Activated CD4-positive, alpha-beta T cell treated with anti-CD3 and anti-CD28 coated beads, Interleukin-2, amount 10 ng/mL, durations not matched to agents 7 days and 5 days (primary cell): Measurements from ENCODE around the gene CENPM. TPM values are rescaled to one million over a fixed set of nuclear protein-coding genes. Genes with fewer than 3 reads are reported as not detected.
A peak's percentile ranks its signal among the peaks of the same experiment; 100 is the strongest.

Experiments used
- CTCF ChIA-PET: fragments of 350-600 bp; sonication (Branson Sonifier 250); formaldehyde crosslinking; loops from one replicate; lab custom pipeline; 2021; ENCODE audit warnings: antibody characterized with exemption; lab: Charles Lee
- POLR2A ChIA-PET: fragments of 350-600 bp; sonication (Branson Sonifier 250); formaldehyde crosslinking; loops from one replicate; lab custom pipeline; 2021; ENCODE audit warnings: antibody characterized with exemption; lab: Charles Lee
- DNase-seq: peaks from one replicate; pipeline ENCODE4 v3.0.0-alpha.2; 2020
- H3K27ac Mint-ChIP-seq: one replicate; pipeline ENCODE4 v1.8.0; 2021; ENCODE audit warnings: mild to moderate bottlenecking, moderate library complexity, mixed read lengths
- H3K27me3 Mint-ChIP-seq: one replicate; pipeline ENCODE4 v1.8.0; 2021; ENCODE audit warnings: mixed read lengths
- H3K36me3 Mint-ChIP-seq: one replicate; pipeline ENCODE4 v1.8.0; 2021; ENCODE audit warnings: low read depth, mixed read lengths
- H3K4me1 Mint-ChIP-seq: one replicate; pipeline ENCODE4 v1.8.0; 2021; ENCODE audit warnings: mixed read lengths
- H3K4me3 Mint-ChIP-seq: one replicate; pipeline ENCODE4 v1.8.0; 2021; ENCODE audit warnings: mild to moderate bottlenecking, moderate library complexity, mixed read lengths
- H3K9me3 Mint-ChIP-seq: one replicate; pipeline ENCODE4 v1.8.0; 2021; ENCODE audit warnings: mixed read lengths
- total RNA-seq, 2 experiments: library from RNA; stranded (reverse); gene quantifications; one replicate each; pipeline ENCODE4 v1.2.3, GENCODE V29; 2021

The CENPM gene
- total RNA-seq, 2 experiments from 2014 or later: 76.6 to 92.0 TPM

DNA sequence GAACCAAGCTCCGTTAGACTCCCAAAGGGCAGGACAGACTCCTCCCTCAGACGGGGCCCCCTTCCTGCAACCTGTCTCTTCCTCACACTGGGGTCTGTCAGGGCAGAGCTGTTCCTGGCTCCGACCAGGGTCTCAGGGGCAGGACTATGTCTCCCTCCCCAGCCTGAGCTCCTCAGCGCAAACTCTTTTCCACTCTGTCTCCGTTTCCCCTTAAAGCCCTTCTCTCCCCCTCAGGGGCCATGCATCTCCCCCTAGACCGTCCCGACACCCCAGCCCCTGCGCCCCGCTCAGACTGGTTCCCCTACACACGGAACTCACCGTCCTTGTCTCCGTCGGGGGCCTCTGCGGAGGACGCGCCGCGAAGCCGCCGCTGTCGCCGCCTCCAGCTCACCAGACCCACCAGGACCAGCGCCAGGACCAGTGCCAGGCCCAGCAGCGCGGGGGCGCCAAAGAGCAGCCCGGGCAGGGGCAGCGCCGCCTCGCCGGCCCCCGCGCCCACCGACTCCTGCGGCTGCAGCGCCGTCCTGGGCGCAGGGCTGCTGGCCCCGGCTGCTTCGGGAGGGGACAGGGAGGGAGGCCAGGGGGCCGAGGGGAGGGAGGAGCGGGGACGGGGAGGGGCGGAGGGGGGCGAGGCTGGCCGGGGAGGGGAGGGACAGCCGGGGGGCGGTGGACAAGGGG lies 21.0 kb downstream of the CENPM start:
- CTCF ChIA-PET: interaction anchor here (0.5 to 2.4 kb wide), 27 partner anchors 9 to 411 kb away, joined by 3 to 19 read pairs (median 4); partner anchors contain the start of genes CENPM, NDUFA6 and SHISA8
- H3K27ac Mint-ChIP-seq: no peak overlapping the region

DNA sequence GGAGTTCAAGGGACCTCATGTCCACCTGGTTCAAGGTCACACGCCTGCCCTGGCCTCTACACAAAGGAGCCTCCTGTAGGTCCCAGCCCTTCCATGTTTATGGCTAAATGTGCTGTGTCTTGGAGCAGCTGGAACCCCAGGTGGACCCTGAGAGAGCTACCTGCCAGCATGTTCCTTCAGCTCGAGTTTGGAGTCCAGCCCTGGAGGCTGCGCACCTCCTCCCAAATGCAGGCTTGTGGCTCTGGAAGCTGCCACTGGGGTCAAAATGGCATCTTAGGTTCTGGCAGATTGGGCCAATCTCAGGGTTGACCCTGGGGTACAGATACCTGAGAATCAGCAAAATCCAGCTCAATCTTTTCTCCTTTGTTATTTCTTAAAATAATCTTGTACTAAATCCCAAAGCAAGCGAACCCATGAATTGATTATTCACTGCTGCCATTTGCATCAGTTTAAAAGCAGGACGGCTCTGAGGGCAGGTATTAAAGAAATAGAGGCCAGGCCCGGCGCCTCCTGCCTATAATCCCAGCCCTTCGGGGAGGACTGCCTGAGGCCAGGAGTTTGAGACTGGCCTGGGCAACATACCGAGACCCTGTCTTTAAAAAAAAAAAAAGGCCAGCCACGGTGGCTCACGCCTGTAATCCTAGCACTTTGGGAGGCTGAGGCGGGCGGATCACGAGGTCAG lies 23.2 kb downstream of the CENPM start:
- H3K9me3 Mint-ChIP-seq: no peaks in the 10 kb centered on the region

More for the DNA sequence above, 21.0 kb downstream of the CENPM start:
- Mint-ChIP-seq H3K9me3 (no peaks in the 10 kb centered on the region), H3K27me3 (peaks cover 24% of the 10 kb centered on the region), H3K36me3 (no peaks in the 10 kb centered on the region), H3K4me1 (peaks cover 11% of the 10 kb centered on the region), H3K4me3 (peak overlapping the region; percentile 53)
- peak; percentile 75 for DNase-seq
- POLR2A ChIA-PET: no interaction called here

DNA sequence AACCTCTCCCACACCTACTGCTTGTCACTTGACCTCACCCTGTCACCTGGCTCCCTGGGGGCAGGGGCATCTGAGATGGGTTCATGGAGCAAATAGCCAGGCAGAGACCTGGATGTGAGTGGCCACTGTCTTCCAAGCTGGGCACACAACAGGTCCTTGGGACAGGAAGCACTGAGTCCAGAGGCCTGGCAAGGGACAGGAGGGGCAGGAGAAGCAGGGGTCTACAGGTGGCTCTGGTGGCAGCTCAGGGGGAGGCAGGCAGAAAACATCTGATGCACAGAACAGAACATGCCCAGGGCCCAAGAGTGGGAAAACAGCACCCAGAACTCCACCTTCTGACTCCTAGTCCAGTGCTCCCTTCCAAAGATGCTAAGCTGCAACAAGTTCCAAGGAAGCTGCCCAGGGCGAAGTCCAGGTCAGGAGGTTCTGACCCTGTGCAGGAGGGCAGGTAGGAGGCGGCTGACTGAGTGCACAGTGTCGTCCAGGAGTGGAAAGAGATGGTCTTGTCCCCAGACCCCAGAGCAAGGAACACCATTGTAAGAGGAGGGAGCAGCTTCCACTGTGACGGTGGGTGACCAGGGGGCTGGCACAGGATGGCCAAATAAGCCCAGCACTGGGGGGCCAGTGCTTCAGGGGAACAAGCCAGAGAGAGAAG lies 23.9 kb downstream of the CENPM start:
- Mint-ChIP-seq H3K27ac (no peak overlapping the region), H3K36me3 (no peaks in the 10 kb centered on the region), H3K4me1 (peaks cover 21% of the 10 kb centered on the region), H3K9me3 (no peaks in the 10 kb centered on the region), H3K27me3 (peaks cover 31% of the 10 kb centered on the region), H3K4me3 (no peak overlapping the region)
- CTCF ChIA-PET: interaction anchor here (1.3 to 2.1 kb wide), 3 partner anchors 18 to 177 kb away, joined by 3 to 9 read pairs (median 6); no protein-coding TSS in a partner anchor
- DNase-seq: no peak
- POLR2A ChIA-PET: no interaction called here

More for the DNA sequence above, 23.2 kb downstream of the CENPM start:
- peaks cover 17% of the 10 kb centered on the region for H3K4me1 Mint-ChIP-seq
- CTCF ChIA-PET: interaction anchor here (0.5 to 2.4 kb wide), 6 partner anchors 14 to 716 kb away, joined by 3 to 19 read pairs (median 5); no protein-coding TSS in a partner anchor
- no peak overlapping the region for H3K4me3 Mint-ChIP-seq
- no peak overlapping the region for H3K27ac Mint-ChIP-seq
- no peak for DNase-seq
- POLR2A ChIA-PET: interaction anchor here (0.6 kb wide), 1 partner anchor 90 kb away, joined by 4 read pairs; no protein-coding TSS in a partner anchor
- H3K27me3 Mint-ChIP-seq: peaks cover 28% of the 10 kb centered on the region
- no peaks in the 10 kb centered on the region for H3K36me3 Mint-ChIP-seq

DNA sequence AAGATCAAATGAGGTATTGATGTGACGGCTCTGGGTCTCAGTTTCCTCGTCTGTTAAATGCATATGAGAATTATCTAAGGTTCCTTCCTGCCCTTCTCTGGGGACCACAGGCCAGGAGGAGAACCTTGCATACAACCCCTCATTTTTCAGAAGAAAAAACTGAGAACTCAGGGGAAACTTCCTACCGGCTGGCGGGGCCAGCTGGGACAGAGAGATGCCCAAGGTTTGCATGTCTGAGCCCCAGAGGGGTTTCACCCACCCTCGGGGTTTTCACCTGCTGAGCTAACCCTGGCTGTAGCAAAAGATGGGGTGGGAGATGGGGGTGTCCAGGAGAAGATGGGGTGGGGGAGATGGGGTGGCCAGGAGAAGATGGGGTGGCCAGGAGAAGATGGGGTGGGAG lies 24.6 kb downstream of the CENPM start:
- Mint-ChIP-seq H3K9me3 (no peaks in the 10 kb centered on the region), H3K4me1 (peaks cover 24% of the 10 kb centered on the region), H3K27me3 (peaks cover 27% of the 10 kb centered on the region), H3K36me3 (no peaks in the 10 kb centered on the region), H3K4me3 (no peak overlapping the region), H3K27ac (no peak overlapping the region)
- CTCF ChIA-PET: interaction anchor here (2.1 kb wide), 1 partner anchor 19 kb away, joined by 9 read pairs; no protein-coding TSS in a partner anchor
- no peak for DNase-seq
- POLR2A ChIA-PET: interaction anchor here (0.6 kb wide), 1 partner anchor 256 kb away, joined by 3 read pairs; no protein-coding TSS in a partner anchor

DNA sequence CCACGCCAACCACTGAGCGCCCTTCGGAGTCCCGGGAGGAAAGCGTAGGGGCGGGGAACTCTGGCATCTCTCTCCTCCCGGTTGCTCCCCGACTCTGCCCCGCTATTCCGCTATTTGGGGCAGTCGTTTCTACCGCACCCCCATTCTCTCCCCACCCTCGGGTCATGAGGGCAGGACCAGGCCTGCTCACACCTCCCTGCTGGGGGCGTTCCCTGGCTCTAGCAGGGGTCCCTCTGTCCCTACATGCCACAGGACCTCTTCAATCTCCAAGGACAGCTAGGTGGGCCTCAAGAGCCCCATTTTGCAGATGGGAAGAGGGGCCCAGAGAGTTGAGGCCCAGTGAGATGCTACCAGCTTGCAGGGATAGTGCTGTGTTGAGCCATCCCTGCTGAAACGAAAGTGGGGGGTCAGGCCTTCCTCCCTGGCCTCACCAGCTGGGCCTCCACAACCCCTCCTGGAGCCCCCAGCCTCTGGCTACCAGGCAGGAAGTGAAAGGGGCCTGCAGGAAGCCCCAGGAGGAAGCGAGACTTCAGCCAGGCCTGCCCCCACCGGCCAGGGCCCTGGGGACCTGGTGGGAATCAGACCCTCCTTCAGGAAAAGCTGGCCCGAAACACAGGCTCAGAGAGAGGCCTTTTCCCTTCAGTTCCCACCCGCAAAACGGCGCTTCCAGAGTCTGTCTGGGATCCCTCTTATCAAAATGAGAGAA lies 26.5 kb downstream of the CENPM start:
- no peak overlapping the region for H3K4me3 Mint-ChIP-seq
- H3K4me1 Mint-ChIP-seq: peaks cover 23% of the 10 kb centered on the region
- ChIA-PET CTCF (interaction anchor here (0.9 kb wide), 1 partner anchor 15 kb away, joined by 3 read pairs; no protein-coding TSS in a partner anchor), POLR2A (no interaction called here)
- no peak for DNase-seq
- no peaks in the 10 kb centered on the region for H3K36me3 Mint-ChIP-seq
- peaks cover 36% of the 10 kb centered on the region for H3K27me3 Mint-ChIP-seq
- no peaks in the 10 kb centered on the region for H3K9me3 Mint-ChIP-seq
- no peak overlapping the region for H3K27ac Mint-ChIP-seq

DNA sequence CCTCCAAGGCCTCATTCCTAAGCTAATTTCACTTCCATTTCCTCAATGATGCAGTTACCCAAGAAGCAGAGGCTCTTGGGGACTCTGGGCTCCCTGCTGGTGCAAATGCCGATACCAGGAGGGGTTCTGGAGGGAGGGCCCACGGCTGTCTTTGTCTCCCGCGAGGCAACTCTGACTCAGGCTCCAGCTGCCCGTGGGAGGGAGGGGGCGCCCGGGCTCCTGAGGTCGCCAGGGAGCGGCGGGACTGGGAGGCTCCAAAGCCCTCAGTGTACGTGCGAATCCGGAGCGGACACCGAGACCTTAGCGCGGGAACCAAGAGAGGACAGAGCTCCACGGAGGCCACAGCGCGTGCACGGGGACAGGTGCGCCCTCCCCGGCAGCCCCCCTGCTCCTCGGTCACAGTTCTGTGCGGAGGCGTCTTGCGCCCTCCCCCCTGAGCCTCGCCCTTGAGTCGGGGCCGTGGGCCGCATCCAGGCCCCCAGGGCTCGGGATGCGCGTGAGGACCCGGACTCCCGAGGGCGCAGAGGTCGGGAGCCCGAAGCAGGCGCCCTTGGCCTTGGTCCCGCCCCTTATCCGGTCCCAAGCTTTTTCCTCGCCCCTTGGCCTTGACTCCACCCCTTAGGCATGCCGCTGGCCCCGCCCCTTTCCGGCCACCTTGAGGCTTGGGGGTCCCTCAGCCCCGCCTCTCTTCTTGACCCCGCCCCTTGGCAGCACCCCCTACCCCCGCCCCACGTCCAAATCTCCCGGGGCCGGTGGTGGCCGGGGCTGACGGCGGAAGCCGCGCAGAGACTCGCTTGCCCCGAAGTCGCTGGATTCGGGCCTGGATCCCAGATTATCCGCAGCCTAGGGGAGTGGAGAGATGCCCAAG lies 27.4 kb downstream of the CENPM start:
- Mint-ChIP-seq H3K27ac (no peak overlapping the region), H3K4me3 (peak overlapping the region; percentile 34), H3K27me3 (peaks cover 35% of the 10 kb centered on the region), H3K4me1 (peaks cover 21% of the 10 kb centered on the region), H3K36me3 (no peaks in the 10 kb centered on the region), H3K9me3 (no peaks in the 10 kb centered on the region)
- ChIA-PET CTCF (interaction anchor here (0.6 to 2.2 kb wide), 3 partner anchors 9 to 828 kb away, joined by 3 to 6 read pairs (median 3); no protein-coding TSS in a partner anchor), POLR2A (no interaction called here)
- DNase-seq: peak; percentile 28

DNA sequence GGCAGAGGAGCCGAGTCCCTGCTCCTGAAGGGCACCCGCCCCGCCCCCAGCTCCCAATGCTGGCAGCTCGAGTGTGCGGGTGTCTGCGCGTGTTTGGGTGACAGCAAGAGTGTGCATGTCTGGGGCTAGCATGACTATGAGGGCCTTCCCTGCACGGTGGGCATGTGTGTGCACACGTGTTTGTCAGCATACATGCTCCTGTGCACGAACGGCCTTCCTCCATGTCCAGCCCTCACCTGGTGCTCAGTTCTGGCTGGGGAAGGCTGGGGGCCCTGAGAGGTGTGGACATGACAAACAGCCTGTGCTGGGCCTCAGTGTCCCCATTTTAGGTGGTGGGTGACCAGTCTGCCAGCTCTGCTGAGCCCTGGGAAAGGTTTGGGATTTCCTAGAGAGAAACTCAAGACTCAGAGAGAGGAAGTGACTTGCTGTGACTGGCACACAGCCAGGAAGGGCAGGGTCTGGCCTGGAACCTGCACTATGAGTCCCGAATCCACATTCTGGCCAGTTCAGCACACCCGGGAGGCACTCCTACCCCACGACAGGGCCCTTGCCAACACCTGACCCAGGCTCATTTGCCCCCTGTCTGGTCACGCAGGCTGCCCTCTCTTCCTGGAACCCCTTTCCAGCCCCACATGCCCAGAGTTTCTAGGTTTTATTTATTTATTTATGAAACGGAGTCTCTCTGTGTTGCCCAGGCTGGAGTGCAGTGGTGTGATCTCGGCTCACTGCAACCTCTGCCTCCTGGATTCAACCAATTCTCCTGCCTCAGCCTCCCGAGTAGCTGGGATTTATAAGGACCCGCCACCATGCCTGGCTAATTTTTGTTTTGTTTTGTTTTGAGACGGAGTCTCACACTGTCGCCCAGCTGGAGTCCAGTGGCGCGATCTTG lies 28.8 kb downstream of the CENPM start:
- H3K36me3 Mint-ChIP-seq: no peaks in the 10 kb centered on the region
- ChIA-PET CTCF (interaction anchor here (0.5 to 3.0 kb wide), 5 partner anchors 8 to 78 kb away, joined by 3 to 15 read pairs (median 6); partner anchors contain the start of gene TNFRSF13C), POLR2A (no interaction called here)
- no peaks in the 10 kb centered on the region for H3K9me3 Mint-ChIP-seq
- peaks cover 38% of the 10 kb centered on the region for H3K27me3 Mint-ChIP-seq
- no peak for DNase-seq
- peak overlapping the region; percentile 31 for H3K27ac Mint-ChIP-seq
- peak overlapping the region; percentile 30 for H3K4me3 Mint-ChIP-seq
- peaks cover 22% of the 10 kb centered on the region for H3K4me1 Mint-ChIP-seq

DNA sequence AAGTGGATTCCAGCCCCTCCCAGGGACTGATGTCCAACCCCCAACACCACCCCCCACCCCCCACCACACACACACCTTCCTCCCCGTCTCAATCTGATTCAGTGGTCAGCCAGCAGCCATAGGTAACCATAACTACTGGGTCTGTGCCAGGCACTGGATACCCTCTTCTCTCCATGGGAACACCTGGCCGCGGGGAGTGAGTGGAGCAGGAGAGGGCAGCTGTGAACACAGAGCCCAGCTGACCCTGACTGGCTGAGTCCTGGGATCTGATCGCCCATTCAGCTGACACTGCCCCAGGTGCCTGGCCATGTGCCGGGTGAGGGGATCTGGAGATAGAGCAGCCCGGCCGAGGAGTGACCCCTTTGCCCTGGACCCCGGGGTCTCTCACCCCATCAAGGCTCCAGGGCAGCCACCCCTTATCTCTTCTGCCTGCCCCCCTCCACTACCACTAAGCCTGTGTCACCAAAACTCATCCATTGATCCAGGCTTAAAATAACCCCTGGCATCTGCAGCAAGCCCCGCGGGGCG lies 29.5 kb downstream of the CENPM start:
- peaks cover 46% of the 10 kb centered on the region for H3K27me3 Mint-ChIP-seq
- no peak overlapping the region for H3K4me3 Mint-ChIP-seq
- ChIA-PET CTCF (interaction anchor here (0.5 to 3.0 kb wide), 7 partner anchors 9 to 174 kb away, joined by 3 to 15 read pairs (median 5); partner anchors contain the start of gene TNFRSF13C), POLR2A (no interaction called here)
- no peaks in the 10 kb centered on the region for H3K36me3 Mint-ChIP-seq
- H3K27ac Mint-ChIP-seq: no peak overlapping the region
- H3K9me3 Mint-ChIP-seq: no peaks in the 10 kb centered on the region
- DNase-seq: no peak
- H3K4me1 Mint-ChIP-seq: peaks cover 23% of the 10 kb centered on the region

DNA sequence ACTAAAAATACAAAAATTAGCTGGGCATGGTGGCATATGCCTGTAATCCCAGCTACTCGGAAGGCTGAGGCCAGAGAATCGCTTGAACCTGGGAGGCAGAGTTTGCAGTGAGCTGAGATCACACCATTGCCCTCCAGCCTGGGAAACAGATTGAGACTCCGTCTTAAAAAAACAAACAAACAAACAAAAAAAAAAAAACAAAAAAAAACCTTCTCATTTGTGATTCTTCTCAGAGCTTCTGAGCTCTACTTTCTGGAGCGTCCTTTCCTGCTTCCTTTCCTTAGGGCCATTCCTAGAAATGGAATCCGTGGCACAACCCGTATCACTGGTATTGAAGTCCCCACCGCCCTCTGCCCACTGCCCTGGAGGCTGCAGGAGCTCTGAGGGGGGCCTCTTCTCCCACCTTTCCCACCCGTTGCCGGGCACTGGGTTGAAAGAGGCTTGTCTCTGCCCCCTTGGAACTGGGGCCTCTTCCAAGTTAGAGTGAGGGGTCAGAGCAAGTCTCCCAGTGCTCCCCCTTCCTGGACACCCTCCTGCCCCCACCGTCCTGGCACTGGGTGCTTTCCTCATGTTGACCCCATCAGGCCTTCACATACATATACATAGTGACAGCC lies 30.1 kb downstream of the CENPM start:
- Mint-ChIP-seq H3K27ac (no peak overlapping the region), H3K4me3 (no peak overlapping the region), H3K4me1 (peaks cover 24% of the 10 kb centered on the region), H3K9me3 (no peaks in the 10 kb centered on the region), H3K36me3 (no peaks in the 10 kb centered on the region), H3K27me3 (peaks cover 51% of the 10 kb centered on the region)
- CTCF ChIA-PET: interaction anchor here (1.1 to 3.0 kb wide), 5 partner anchors 9 to 174 kb away, joined by 3 to 15 read pairs (median 5); partner anchors contain the start of gene TNFRSF13C
- POLR2A ChIA-PET: interaction anchor here (0.6 kb wide), 1 partner anchor 871 kb away, joined by 13 read pairs; no protein-coding TSS in a partner anchor
- no peak for DNase-seq
